Spleen (tissue), 11 donors: ENCODE data around the gene TMEM273. TPM values are rescaled to one million over a fixed set of nuclear protein-coding genes. Genes with fewer than 3 reads are reported as not detected.

Experiments used
- DNase-seq: peaks from one replicate; pipeline ENCODE4 v3.0.0-alpha.2; 2020
- H3K27ac ChIP-seq, 8 donors: fragments of 200-600 bp; sonication (generic) in 7 of 8; 1 replicate in 4 of 8; 2 replicates in 4 of 8; pipeline versions ENCODE4 v1.5.0 to v1.8.0; 2016 to 2021; ENCODE audit warnings: inconsistent platforms in 4 of 8, mild to moderate bottlenecking in 4 of 8, moderate library complexity in 1 of 8
- H3K27me3 ChIP-seq, 7 donors: fragments of 200-600 bp; sonication (generic) in 6 of 7; replicated peaks in 1 of 7; 1 replicate in 4 of 7; 2 replicates in 3 of 7; pipeline versions ENCODE4 v1.5.0 to v1.8.0; 2016 to 2021; ENCODE audit warnings: inconsistent platforms in 3 of 7, mild to moderate bottlenecking in 1 of 7
- H3K36me3 ChIP-seq, 6 donors: fragments of 200-600 bp; sonication (generic) in 5 of 6; 1 replicate in 4 of 6; 2 replicates in 2 of 6; pipeline versions ENCODE4 v1.5.0 to v1.8.0; 2016 to 2021; ENCODE audit warnings: inconsistent platforms in 2 of 6
- H3K4me1 ChIP-seq, 6 donors: fragments of 200-600 bp; sonication (generic) in 5 of 6; 1 replicate in 3 of 6; 2 replicates in 3 of 6; pipeline versions ENCODE4 v1.5.0 to v1.8.0; 2016 to 2021; ENCODE audit warnings: inconsistent platforms in 3 of 6
- H3K4me3 ChIP-seq, 8 donors: fragments of 200-600 bp; sonication (generic) in 7 of 8; 1 replicate in 4 of 8; 2 replicates in 4 of 8; pipeline versions ENCODE4 v1.5.0 to v1.8.0; 2016 to 2021; ENCODE audit warnings: inconsistent platforms in 4 of 8, mild to moderate bottlenecking in 4 of 8, moderate library complexity in 2 of 8
- H3K9me3 ChIP-seq, 8 donors: fragments of 200-600 bp; sonication (generic) in 7 of 8; 1 replicate in 4 of 8; 2 replicates in 4 of 8; pipeline versions ENCODE4 v1.5.0 to v1.8.0; 2016 to 2021; ENCODE audit warnings: inconsistent platforms in 4 of 8
- CTCF ChIP-seq, 11 experiments: fragments of 200-600 bp in 7 of 11; fragments of 450-650 bp in 4 of 11; sonication (generic) in 4 of 11; IDR thresholded peaks in 8 of 11; conservative IDR thresholded peaks in 3 of 11; 1 replicate in 7 of 11; 2 replicates in 4 of 11; pipeline versions ENCODE4 v1.4.0 to v1.8.0; 2016 to 2021; ENCODE audit warnings: antibody characterized with exemption in 11 of 11, inconsistent platforms in 4 of 11, mild to moderate bottlenecking in 1 of 11
- POLR2A ChIP-seq, 3 donors: fragments of 450-650 bp; IDR thresholded peaks; one replicate each; pipeline ENCODE4 v1.5.1; 2017; ENCODE audit warnings: antibody characterized with exemption in 3 of 3, mild to moderate bottlenecking in 1 of 3
- POLR2AphosphoS5 ChIP-seq, 3 donors: sonication (generic); formaldehyde crosslinking; IDR thresholded peaks; one replicate each; pipeline ENCODE4 v1.5.1; 2017; ENCODE audit warnings: antibody characterized with exemption in 3 of 3
- WGBS, 5 donors: extraction: QIAGEN DNeasy Blood & Tissue Kit in 3 of 5; methylation state at CpG; one replicate each; pipeline versions ENCODE4 v1.1.5 to v1.1.7; 2013 to 2018; 5-methylcytosine and 5-hydroxymethylcytosine counted together
- intact Hi-C: fragments of 100-400 bp; cut with DNase I; formaldehyde crosslinking; loops from one replicate; pipeline ENCODE4 v1.15.0; 2023; ENCODE audit warnings: low total_unique reads
- polyA plus RNA-seq, 3 donors: library from polyadenylated mRNA; stranded (reverse); fragments of 200-250 nt; gene quantifications; one replicate each; pipeline ENCODE4 v1.2.1, GENCODE V29; 2013
- total RNA-seq, 7 donors: library from RNA; depleted of rRNA in 3 of 7; stranded (reverse); fragments of >200 nt in 3 of 7; fragmentation: NEBNext Ultra II Directional in 4 of 7; extraction: Animal tissue kit (Norgen Biotek cat#: 25700) in 4 of 7; gene quantifications; one replicate each; pipeline versions ENCODE4 v1.1.0 to v1.2.1, GENCODE V29; 2016 to 2021
- donor health status: healthy with polysubstance abuse.
- donor health status: DM: no; HTN: no; CAD: no; lungs with moderate emphysema.
- donor health status: DM: no; HTN: no; CAD: no.
- donor health status: Bipolar disorder and iron deficiency.
- donor health status: healthy.
- donor health status: DM: no; HTN: no; CAD: no.
- donor health status: DM: yes; HTN: yes; CAD: no.

Gene TMEM273
- total and polyA plus RNA-seq, 10 donors = 25.6 to 64.5 (median 33.4) TPM

GRCh38 chr10:49158915-49159314 lies 29.3 kb downstream of the TMEM273 start:
- 80 to 88% (median 83%) methylated on average over 3 of the region's 3 CpGs for WGBS, 5 donors
- peaks cover 0 to 52% (median 0%) of the 10 kb centered on the region in 6 donors for H3K36me3 ChIP-seq

GRCh38 chr10:49158404-49158803 lies 29.8 kb downstream of the TMEM273 start:
- no peak for TF ChIP-seq POLR2AphosphoS5 (IDR thresholded peaks at IDR 0.05)
- TF ChIP-seq CTCF (IDR thresholded peaks at IDR 0.05 in 8 of 11, conservative IDR thresholded peaks at IDR 0.05 in 3 of 11) = no peak
- no peak for TF ChIP-seq POLR2A (IDR thresholded peaks at IDR 0.05)
- Histone ChIP-seq H3K4me3 (no peak overlapping the region), H3K9me3 (no peaks in the 10 kb centered on the region), H3K27ac (no peak overlapping the region), H3K27me3 (peaks cover 0 to 5% (median 0%) of the 10 kb centered on the region in 7 donors), H3K4me1 (no peaks in the 10 kb centered on the region), H3K36me3 (peaks cover 0 to 47% (median 0%) of the 10 kb centered on the region in 6 donors)
- 67 to 80% (median 72%) methylated on average over 7 of the region's 7 CpGs for WGBS, 5 donors
- intact Hi-C loops = no loop called here
- DNase-seq = no peak

More at GRCh38 chr10:49158915-49159314, 29.3 kb downstream of the TMEM273 start:
- TF ChIP-seq POLR2A (IDR thresholded peaks at IDR 0.05) = no peak
- TF ChIP-seq POLR2AphosphoS5 (IDR thresholded peaks at IDR 0.05) = no peak
- no peak for TF ChIP-seq CTCF (IDR thresholded peaks at IDR 0.05 in 8 of 11, conservative IDR thresholded peaks at IDR 0.05 in 3 of 11)
- no peaks in the 10 kb centered on the region for H3K4me1 ChIP-seq
- no peaks in the 10 kb centered on the region for H3K9me3 ChIP-seq
- H3K27me3 ChIP-seq = peaks cover 0 to 3% (median 0%) of the 10 kb centered on the region in 7 donors
- DNase-seq = no peak
- no peak overlapping the region for H3K4me3 ChIP-seq
- intact Hi-C loops = no loop called here
- H3K27ac ChIP-seq = no peak overlapping the region

GRCh38 chr10:49157229-49157628 lies 31.0 kb downstream of the TMEM273 start:
- H3K4me3 ChIP-seq = no peak overlapping the region
- intact Hi-C loops = no loop called here
- no peak for DNase-seq
- TF ChIP-seq POLR2AphosphoS5 (IDR thresholded peaks at IDR 0.05) (no peak), POLR2A (IDR thresholded peaks at IDR 0.05) (no peak), CTCF (IDR thresholded peaks at IDR 0.05 in 8 of 11, conservative IDR thresholded peaks at IDR 0.05 in 3 of 11) (no peak)
- no peaks in the 10 kb centered on the region for H3K4me1 ChIP-seq
- H3K27ac ChIP-seq = no peak overlapping the region
- H3K27me3 ChIP-seq = peaks cover 0 to 12% (median 0%) of the 10 kb centered on the region in 7 donors
- 71 to 87% (median 86%) methylated on average over 3 of the region's 3 CpGs for whole genome bisulfite sequencing, 5 donors
- H3K9me3 ChIP-seq = no peaks in the 10 kb centered on the region
- H3K36me3 ChIP-seq = peaks cover 0 to 35% (median 0%) of the 10 kb centered on the region in 6 donors

GRCh38 chr10:49154641-49155040 lies 33.5 kb downstream of the TMEM273 start:
- intact Hi-C loops = no loop called here
- Histone ChIP-seq H3K36me3 (peaks cover 0 to 19% (median 0%) of the 10 kb centered on the region in 6 donors), H3K9me3 (no peaks in the 10 kb centered on the region), H3K4me1 (no peaks in the 10 kb centered on the region), H3K27me3 (peaks cover 0 to 12% (median 0%) of the 10 kb centered on the region in 7 donors), H3K27ac (no peak overlapping the region), H3K4me3 (no peak overlapping the region)
- TF ChIP-seq POLR2A (IDR thresholded peaks at IDR 0.05) = no peak
- TF ChIP-seq POLR2AphosphoS5 (IDR thresholded peaks at IDR 0.05) = no peak
- no peak for TF ChIP-seq CTCF (IDR thresholded peaks at IDR 0.05 in 8 of 11, conservative IDR thresholded peaks at IDR 0.05 in 3 of 11)
- no peak for DNase-seq
- WGBS, 5 donors = 92 to 96% (median 95%) methylated on average over 6 of the region's 6 CpGs
